NOMO-1 treated with DMSO at 0.1 percent for 48 hours (cell line): ENCODE results near the gene BMERB1.
"Not testable (repeated sequence)": the region's sequence is repeated elsewhere in the genome, so short reads cannot be mapped to it uniquely, and the experiment has no call there.

Source experiments
- DNase-seq: peaks from one replicate; lab custom pipeline; 2025; ENCODE audit not compliant: unreplicated experiment; lab: John Stamatoyannopoulos, UW

BMERB1 gene

DNA sequence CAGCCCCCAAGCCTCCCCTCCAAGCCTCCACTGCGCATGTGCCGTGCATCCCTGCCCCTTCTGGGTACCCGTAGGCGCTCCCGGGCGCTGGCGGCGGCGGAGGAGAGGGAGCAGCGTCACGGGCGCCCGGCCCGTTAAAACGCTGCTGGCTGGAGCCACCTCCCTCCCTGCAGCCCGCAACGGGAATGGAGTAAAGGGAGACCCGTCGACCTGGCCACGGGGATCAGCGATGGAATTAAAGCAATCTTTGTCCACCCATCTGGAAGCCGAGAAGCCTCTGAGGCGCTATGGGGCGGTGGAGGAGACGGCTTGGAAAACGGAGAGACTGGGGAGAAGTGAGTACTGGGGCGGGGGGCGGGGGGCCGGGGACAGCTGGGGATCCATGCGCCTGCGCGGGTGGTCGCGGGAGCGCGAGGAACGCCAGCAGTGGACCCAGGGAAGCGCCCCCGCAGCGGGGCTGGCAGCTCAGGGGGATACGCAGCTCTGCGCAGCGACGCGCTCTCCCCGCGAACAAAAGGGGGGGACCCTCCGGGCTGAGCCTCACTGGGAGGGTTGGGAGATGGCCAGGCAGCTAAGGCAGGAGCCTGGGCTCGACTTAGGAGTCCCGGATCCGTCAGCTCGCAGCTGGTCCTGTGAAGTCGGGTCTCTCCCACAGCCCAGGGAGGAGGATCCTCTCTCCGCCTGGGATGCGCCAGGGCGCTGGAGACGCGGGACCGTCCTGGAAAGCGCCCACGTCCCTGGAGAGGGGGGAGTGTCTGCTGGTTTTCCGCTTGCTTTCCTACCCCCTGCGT lies at the start of gene BMERB1:
Gene BMERB1 (plus strand): TSS at position 164 of the 791 bp plus-strand sequence. CDS start 66 bp downstream, at position 230.
- no peak for DNase-seq

DNA sequence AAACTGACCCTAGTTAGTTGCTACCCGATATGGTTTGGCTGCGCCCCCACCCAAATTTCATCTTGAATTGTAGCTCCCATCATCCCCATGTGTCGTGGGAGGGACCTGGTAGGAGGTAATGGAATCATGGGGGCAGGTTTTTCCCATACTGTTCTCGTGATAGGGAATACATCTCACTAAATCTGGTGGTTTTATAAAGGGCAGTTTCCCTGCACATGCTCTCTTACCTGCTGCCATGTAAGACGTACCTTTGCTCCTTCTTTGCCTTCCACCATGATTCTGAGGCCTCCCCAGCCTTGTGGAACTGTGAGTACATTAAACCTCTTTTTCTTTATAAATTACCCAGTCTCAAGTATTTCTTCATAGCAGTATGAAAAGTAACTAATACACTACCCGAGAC lies 46.3 kb upstream of the BMERB1 start:
- DNase-seq = not testable (repeated sequence)

DNA sequence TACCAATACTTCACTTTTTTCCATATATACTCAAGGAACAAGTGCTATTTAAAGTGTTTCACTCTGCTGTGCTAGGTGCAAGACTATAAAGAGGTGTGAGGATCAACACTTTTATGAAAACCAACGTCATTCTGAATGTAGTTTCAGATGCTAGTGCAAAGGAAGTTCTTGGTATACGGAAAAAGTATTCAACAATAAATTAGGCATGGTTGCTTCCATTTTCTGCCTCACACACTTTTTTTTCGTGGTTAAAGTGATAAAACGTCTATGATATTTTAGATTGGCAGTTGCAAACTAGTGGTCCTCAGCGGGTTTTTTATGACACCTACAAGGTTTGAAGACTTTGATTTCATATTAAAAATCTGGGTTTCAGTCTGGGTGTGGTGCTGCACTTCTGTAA lies 44.5 kb upstream of the BMERB1 start:
- not testable (repeated sequence) for DNase-seq

DNA sequence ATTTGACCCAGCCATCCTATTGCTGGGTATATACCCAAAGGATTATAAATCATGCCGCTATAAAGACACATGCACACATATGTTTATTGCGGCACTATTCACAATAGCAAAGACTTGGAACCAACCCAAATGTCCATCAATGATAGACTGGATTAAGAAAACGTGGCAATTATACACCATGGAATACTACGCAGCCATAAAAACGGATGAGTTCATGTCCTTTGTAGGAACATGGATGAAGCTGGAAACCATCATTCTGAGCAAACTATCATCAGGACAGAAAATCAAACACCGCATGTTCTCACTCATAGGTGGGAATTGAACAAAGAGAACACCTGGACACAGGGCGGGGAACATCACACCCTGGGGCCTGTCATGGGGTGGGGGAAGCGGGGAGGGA lies 41.4 kb upstream of the BMERB1 start:
- DNase-seq = not testable (repeated sequence)

DNA sequence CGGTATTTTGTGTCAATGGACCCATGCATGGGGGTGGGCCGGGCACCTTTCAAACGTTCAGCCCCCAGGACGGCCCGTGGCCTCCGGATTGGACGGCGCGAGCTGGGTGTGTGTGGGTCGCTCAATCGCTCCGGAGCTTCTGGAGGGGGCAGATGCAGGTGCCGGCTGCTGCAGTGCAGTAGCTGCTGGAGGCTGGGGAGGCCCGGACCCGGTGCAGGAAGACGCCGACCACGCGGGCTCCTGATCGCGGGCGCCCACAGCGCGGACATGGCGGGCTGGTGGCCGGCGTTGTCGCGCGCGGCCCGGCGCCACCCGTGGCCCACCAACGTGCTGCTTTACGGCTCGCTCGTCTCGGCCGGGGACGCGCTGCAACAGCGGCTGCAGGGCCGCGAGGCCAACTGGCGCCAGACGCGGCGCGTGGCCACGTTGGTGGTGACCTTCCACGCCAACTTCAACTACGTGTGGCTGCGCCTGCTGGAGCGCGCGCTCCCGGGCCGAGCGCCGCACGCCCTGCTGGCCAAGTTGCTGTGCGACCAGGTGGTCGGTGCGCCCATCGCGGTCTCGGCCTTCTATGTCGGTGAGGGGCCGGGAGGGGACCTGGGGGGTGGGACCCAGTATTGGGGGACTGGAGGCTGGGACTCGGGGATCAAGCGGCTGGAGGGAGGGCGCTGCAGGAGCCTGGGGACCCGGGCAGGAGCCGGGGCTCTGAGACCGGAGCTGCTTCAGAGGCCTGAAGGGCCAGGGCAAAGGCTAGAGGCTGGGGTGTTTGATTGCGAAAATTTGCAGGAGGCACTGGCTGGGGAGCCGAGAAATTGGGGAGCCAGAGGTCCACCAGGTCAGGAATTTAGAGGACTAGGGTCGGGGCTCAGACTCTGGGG lies 38.5 kb upstream of the BMERB1 start, which contains the start of gene MPV17L:
Gene MPV17L (plus strand): TSS at position 124 of the 878 bp plus-strand sequence. CDS start 144 bp downstream, at position 268.
- DNase-seq = peak; percentile 45

DNA sequence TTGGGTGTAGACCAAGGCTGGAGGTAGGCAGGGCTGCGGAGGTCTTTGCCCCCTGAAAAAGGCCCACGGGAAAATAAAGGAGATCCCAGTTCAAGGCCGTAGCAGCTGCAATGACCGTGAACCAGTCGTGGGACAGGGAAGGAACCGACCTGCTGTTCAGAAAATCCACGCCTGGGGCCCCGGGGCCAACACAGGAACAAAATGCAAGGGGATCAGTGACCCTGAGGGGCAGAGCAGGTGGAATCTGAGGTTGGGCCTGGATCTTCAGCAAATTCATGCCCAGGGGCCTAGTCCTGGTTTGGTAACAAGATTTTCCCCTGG lies 37.9 kb upstream of the BMERB1 start:
- not testable (repeated sequence) for DNase-seq

DNA sequence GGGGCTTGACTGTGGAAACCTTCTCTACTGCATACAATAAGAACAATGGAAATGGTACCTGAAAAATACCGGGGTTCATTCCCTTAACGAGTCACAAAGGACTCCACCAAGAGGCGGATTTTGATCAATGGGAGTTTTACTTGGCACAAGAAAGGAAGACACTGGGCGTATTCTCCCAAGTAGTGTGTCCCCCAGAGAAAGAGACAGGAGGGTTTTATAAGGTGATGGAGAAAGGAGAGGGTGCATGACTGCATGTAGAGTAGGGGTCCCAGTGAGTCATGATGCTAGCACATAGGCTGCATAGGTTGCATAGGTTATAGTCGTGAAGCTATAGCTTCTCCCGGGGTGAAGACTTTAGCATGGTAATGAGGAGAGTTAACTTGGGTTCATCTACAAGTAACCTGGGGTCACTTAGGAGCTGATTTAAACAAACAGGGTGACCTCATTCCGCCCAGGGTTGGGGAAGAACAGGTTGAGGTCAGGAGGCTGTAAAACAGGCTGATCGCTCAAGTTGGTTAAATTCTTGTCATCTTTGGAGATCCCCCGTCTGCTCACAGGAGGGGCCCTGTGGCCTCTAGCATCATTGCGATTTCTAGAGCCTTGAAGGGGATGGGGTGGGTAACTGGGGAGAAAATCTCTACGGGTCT lies 37.3 kb upstream of the BMERB1 start:
- no peak for DNase-seq

DNA sequence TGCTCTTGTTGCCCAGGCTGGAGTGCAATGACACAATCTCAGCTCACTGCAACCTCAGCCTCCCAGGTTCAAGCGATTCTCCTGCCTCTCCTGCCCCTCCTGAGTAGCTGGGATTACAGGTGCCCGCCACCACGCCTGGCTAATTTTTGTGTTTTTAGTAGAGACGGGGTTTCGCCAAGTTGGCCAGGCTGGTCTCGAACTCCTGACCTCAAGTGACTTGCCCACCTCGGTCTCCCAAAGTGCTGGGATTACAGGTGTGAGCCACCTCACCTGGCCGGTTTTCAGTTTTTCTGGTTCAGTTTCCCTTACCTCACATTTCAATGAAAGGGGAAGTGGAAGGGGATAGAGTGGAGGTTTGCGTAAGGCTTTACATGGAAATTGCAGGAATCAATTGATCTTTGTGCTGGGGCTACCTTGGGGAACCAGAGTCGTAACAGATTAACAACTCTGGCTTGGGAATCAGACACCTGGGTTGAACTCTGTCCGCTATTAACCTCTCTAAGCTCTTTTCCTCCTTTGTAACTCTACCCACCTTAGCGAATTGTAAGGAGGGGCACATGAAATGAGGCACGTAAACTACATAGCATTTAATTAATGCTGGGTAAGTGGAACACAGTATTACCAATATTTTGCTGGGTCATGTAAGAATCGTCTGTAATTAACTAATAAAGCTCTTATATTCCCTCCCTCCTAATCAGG lies 35.6 kb upstream of the BMERB1 start:
- DNase-seq = no peak

DNA sequence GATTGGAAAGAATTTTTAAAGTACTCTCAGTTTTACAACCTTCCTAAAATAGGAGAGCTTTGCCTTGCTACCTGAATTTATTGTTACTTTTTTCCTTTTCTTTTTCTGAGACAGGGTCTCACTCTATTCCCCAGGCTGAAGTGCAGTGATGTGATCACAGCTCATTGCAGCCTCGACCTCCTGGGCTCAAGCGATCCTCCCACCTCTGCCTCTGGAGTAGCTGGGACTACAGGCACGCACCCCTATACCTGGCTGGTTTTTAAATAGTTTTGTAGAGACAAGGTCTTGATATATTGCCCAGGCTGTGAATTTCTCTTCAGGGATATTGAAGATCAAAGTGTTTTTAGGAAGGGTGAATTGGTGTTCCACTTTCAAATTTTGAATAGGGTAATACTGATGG lies 35.1 kb upstream of the BMERB1 start:
- no peak for DNase-seq

DNA sequence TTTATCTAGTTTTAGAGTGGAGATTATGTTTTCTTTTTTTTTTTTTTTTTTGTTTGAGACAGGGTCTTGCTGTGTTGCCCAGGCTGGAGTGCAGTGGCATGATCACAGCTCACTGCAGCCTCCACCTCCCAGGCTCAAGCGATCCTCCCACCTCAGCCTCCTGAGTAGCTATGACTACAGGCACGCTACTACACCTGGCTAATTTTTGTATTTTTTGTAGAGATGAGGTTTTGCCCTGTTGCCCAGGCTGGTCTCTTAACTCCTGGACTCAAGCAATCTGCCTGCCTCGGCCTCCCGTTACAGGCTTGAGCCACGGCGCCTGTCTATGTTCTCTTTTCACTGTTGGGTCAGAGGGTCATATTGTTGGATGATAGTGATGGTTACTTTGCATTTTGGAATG lies 34.1 kb upstream of the BMERB1 start:
- not testable (repeated sequence) for DNase-seq

DNA sequence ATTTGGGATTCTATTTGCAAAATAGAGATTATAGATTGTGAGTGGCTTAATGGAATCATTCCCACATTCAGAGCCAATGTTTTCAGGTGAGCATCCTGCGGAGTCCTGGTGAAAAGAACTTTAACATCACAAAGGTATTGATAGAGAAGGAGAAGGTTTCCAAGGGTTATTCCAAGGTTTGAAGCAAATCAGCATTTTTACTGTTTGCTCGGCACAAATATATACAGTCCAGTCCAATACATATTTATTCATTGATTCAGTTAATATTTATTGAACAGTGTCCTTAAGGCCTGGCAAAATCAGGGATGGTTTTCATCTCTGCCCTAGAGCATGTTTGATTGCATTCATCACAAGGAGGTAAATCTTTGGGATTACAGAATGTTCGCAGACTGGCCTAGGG lies 32.4 kb upstream of the BMERB1 start:
- no peak for DNase-seq

DNA sequence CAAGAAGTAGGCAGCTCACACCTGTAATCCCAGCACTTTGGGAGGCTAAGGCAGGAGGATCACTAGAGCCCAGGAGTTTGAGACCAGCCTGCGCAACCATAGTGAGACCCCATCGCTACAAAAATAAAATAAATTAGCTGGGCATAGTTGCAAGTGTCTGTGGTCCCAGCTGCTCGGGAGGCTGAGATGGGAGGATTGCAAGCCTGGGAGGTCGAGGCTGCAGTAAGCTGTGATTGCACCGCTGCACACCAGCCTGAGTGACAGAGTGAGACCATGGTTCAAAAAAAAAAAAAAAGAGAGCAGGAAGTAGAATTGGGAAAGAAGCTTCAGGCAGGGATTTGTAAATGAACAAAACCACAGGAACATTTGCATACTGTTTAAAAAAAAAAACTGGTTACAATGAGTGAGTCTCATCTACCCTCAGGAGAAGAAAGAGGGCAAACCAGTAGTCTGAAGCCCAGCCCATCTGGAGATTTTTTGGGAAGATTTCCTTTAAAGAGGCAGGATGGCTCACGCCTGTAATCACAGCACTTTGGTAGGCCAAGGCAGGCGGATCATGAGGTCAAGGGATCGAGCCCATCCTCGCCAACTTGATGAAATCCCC lies 30.9 kb upstream of the BMERB1 start:
- DNase-seq = peak; percentile 35

DNA sequence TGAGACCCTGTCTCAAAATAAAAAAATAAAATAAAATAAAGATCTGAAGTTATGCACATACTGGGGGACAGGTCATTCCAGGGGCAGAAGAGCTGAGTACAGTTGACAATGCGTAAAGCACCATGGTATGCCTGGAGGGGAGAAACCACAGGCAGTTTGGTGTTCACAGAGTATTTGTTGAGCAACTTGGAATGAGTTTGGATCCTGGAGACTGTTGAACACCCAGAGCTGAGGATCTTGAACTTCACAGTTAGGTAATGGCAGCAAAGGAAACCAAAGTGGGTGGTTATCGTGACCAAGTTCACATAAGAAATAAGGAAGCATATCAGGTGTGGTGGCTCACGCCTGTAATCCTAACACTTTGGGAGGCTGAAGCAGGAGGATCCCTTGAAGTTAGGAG lies 30.3 kb upstream of the BMERB1 start:
- not testable (repeated sequence) for DNase-seq

DNA sequence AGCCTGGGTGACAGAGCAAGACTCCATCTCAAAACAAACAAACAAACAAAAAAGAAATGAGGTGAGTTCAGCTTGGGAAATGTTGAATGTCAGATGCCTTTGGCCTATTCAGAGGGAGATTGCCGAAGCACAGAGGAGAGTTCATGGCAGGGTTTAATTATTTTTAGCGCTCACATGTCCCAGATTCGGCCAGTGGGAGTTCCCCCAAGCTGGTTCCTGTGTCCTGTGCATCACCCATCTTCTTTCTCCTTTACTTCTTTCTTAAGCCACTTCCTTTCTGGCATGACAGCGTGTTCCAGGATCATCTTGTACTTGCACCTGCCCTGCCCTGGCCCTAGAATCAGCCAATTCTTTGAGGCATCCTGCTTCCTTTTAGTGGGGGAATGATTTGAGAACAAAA lies 29.6 kb upstream of the BMERB1 start:
- no peak for DNase-seq

DNA sequence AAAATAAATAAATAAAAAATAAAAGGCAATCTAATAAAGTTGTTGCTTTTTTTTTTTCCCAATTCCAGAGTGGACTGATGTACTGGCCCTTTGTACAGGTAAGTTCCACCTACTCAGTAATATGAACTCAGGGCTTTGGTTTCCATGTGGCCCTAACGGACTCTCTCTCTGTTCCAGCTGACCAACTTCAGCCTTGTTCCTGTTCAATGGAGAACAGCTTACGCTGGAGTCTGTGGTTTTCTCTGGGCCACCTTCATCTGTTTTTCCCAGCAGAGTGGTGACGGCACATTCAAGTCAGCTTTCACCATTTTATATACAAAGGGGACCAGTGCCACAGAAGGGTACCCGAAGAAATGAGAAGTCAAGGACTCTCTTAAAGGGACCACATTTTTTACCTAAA lies 26.6 kb upstream of the BMERB1 start:
- DNase-seq = not testable (repeated sequence)

DNA sequence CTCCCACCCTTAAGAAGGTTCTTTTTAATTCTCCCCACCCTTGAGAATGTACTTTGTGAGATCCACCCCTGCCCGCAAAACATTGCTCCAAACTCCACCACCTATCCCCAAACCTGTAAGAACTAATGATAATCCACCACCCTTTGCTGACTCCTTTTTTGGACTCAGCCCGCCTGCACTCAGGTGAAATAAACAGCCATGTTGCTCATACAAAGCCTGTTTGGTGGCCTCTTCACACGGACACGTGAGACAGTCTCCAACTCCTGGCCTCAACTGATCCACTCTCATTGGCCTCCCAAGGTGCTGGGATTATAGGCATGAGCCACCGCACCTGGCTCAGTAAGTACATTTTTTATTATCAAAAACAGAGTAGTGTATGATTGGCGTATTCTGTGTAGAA lies 24.9 kb upstream of the BMERB1 start:
- DNase-seq = not testable (repeated sequence)

DNA sequence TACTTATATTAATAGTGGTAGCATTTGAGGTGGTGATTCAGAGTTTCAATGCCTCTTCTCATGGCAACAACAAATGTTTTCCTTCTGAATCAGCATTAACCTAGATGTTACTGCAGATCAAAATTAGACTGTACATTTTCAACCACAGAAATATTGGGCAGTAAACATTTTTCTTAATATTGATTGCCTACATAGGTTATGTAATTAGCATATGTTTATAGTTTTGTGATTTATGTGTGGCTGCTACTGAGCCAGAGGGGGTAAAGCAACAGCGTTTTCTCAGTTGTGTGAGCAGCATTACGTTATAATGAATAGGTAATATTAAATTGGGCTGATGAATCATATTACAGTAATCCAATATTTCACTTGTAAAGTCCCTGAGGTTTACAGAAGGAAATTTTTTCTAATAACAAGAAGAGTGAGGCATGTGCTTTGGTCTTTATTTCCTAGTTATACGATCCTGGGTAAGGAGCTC lies 18.8 kb upstream of the BMERB1 start:
- no peak for DNase-seq

DNA sequence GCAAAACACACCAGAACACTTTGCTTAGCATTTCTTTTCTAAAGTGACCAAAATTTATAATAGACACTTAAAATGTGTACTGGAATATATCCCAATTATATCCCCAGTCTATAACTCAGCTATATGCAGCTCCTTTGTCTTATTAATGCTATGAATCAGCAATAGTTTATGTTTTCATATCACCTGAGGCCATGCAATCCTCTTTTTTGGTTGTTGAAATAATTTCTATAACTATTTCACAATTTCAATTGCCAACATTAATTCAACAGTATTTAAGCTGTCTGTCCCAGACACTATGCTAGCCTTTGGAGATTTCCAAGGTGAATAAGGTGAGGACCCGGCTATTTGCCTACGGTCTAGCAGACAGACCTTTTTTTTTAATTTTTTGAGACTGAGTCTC lies 17.2 kb upstream of the BMERB1 start:
- DNase-seq = no peak

DNA sequence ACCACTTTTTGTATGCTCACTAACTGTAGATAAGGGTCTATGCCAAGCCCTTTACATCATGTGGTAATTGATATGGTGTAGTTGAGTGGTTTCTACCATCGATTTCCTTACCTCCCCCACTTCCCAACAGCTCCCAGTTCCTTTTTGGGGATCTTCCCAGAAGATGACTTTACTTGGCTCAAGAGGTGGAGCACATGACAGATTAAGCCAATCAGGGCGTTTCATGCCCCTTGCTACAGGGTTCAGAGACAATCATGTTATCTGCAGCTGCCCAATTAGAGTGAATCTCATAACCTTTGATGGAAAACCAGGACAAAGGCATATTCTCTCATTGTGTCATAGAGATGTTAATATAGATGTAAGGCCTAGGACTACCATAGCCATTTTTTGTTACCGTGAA lies 16.2 kb upstream of the BMERB1 start:
- DNase-seq = no peak

DNA sequence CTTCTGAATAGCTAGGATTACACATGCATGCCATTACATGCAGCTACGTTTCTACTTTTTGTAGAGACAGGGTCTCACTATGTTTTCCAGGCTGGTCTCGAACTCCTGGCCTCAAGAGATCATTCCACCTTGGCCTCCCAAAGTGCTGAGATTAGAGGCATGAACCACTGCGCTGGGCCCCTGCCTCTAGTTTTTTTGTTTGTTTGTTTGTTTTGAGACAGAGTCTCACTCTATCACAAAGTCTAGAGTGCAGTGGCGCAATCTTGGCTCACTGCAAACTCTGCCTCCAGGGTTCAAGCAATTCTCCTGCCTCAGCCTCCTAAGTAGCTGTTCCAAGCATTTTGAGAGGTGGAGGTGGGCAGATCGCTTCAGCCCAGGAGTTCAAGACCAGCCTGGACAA lies 12.7 kb upstream of the BMERB1 start:
- DNase-seq = not testable (repeated sequence)
